ENCODE data around the gene SUFU.

Gene SUFU

DNA sequence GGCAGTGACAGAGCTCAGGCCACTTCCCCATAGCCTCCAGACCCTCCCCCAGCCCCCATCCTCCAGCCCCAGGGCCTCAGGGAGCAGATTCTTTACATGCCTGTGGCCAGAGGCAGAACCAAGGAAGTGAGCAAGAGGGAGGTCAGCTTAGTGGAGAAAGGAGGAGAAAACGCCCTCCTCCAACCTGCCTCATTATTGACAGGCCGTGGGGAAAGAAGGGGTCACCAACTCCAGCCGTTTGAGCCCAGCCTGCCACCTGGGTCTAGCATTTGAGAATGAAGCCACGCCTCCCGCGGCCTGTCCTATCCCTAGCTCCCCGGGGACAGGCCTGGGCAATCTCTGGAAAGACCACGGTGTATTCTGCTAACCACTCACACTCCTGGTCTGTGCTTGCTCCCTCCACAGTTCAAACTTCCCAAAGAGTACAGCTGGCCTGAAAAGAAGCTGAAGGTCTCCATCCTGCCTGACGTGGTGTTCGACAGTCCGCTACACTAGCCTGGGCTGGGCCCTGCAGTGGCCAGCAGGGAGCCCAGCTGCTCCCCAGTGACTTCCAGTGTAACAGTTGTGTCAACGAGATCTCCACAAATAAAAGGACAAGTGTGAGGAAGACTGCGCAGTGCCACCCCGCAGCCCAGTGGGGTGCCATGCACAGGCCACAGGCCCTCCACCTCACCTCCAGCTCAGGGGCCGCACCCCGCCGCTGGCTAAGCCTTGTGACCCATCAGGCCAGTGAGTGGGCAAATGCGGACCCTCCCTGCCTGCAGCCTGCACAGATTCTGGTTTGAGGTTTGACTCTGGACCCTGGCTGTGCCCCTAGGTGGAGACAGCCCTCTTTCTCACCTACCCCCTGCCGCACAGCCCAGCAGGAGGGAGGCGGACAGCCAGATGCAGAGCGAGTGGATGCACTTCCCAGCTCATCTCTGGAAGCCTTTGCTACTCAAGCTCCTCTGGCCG lies 126.2 kb downstream of the SUFU start:
- TF ChIP-seq, protein P1, sequence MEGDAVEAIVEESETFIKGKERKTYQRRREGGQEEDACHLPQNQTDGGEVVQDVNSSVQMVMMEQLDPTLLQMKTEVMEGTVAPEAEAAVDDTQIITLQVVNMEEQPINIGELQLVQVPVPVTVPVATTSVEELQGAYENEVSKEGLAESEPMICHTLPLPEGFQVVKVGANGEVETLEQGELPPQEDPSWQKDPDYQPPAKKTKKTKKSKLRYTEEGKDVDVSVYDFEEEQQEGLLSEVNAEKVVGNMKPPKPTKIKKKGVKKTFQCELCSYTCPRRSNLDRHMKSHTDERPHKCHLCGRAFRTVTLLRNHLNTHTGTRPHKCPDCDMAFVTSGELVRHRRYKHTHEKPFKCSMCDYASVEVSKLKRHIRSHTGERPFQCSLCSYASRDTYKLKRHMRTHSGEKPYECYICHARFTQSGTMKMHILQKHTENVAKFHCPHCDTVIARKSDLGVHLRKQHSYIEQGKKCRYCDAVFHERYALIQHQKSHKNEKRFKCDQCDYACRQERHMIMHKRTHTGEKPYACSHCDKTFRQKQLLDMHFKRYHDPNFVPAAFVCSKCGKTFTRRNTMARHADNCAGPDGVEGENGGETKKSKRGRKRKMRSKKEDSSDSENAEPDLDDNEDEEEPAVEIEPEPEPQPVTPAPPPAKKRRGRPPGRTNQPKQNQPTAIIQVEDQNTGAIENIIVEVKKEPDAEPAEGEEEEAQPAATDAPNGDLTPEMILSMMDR (IDR thresholded peaks at IDR 0.05; ENCODE audit: borderline replicate concordance, insufficient read depth, low read depth, low read length) = no peak
- H3K4me3 ChIP-seq (ENCODE audit: low read depth, low read length) = no peak overlapping the region

DNA sequence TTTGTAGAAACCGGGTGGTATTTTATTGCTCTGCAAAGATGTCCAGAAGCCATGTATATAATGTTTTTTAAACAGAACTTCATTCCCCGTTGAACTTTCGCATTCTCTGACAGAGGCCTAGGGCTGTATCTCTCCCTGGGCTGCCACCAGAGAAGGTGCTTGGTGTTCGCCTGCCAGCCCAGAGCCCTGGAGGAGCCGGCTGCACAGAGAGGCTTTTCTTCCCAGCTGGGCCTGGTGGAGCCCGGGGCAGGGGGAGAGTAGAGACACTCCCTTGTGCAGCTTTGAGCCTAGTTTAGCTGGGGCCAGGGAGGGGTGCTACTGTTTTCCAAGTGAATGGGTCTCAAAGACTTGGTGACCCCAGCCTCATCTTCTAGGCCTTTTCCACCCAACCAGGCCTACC lies 126.9 kb downstream of the SUFU start:
- TF ChIP-seq, protein P1 (IDR thresholded peaks at IDR 0.05; ENCODE audit: borderline replicate concordance, insufficient read depth, low read depth, low read length) = no peak
- H3K4me3 ChIP-seq (ENCODE audit: low read depth, low read length) = no peak overlapping the region

DNA sequence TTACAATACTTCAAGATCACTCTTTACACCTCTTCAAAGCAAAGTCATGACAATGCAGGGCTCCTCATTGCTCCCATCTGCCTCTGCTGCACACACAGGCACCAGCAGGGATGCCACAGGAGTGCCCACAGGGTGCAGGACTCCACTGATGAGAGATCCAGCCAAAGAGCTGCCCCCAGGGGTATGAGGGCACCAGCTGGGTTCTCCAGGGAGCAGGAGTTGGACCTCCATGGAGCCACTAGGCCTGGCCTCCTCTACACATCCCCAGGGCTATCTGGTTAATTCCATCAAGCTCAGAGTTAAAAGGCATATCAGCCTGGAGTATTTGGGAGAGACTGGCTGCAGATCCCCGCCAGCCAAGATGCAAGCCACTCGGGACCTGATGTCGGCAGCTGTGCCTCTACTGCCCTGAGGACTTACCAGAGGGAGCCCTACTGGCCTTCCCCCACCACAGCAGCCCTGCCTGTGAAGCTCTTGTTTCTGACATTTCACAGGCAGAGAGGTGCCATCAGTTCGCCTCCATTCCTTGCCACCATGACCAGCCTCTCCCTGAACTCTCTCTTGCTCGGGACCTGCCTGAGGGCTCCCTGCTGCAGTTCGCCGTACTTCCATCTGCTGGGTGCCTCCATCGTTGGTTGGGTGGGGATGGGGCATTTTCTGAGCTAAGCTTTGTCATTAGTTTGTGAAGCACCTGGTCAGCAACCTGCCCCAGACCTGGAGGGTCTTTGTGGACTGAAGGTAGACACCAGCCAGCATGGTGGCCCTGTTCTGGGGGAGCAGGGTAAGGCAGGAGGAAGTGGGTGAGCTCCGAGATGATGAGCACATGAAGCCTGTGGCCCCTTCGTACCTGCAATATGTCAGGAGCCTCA lies 128.0 kb downstream of the SUFU start:
- TF ChIP-seq, protein P1 (IDR thresholded peaks at IDR 0.05; ENCODE audit: borderline replicate concordance, insufficient read depth, low read depth, low read length) = no peak
- H3K4me3 ChIP-seq (ENCODE audit: low read depth, low read length) = no peak overlapping the region

DNA sequence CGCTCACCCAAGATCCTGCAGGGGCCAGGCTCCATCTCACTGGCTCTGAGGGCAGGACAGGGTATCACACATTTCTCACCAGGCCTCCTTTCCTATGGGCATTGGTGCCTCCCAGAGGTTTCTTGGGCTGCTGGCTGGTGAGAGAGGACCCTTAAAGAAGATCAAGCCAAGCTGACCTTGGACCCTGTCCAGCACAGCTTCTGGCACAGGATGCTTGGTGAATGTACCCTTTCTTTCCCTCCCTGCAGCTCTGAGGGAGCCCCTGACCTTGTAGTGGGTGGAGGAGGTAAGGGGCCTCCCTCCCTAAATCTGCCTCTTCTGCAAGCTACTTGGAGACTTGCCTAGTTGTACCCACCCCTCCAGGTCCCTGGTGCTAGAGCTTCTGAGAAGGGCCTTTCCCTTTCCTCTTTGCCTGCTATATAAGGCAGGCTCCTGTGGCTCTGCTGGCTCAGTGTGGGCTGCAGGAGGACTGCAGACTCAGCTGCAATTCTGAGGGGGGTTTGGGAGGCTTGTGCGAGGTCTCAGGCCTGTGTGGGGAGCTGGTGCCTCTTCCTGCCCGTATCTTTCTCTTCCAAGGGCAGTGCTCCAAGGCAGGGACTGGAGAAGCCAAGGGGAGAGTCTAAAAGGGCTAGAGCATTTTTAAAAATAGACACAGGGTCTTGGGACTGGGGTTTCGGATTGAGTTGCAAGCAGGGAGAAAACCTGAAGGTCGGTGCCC lies 128.8 kb downstream of the SUFU start:
- no peak overlapping the region for H3K4me3 ChIP-seq (ENCODE audit: low read depth, low read length)
- TF ChIP-seq, protein P1 (IDR thresholded peaks at IDR 0.05; ENCODE audit: borderline replicate concordance, insufficient read depth, low read depth, low read length) = no peak

DNA sequence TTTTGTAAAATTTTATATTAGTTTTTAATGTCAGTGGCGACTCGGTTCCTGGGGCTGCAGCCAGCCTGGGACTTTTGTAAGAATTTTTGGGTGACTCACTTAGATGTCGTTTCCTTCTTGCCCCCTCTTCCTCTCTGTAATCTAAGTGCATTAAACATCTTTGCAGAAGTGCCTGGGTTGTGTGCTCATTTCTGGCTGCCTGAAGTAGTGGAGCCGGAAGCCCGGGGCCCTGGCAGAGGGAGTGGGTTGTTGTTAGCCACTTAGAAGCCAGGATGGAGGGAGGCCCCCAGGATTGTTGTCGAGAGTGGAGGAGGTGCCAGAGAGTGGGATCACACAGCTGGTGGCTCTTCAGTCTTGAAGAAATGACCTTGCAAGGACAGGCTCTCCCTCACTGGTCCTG lies 129.5 kb downstream of the SUFU start:
- TF ChIP-seq, protein P1 (IDR thresholded peaks at IDR 0.05; ENCODE audit: borderline replicate concordance, insufficient read depth, low read depth, low read length) = no peak
- no peak overlapping the region for H3K4me3 ChIP-seq (ENCODE audit: low read depth, low read length)

DNA sequence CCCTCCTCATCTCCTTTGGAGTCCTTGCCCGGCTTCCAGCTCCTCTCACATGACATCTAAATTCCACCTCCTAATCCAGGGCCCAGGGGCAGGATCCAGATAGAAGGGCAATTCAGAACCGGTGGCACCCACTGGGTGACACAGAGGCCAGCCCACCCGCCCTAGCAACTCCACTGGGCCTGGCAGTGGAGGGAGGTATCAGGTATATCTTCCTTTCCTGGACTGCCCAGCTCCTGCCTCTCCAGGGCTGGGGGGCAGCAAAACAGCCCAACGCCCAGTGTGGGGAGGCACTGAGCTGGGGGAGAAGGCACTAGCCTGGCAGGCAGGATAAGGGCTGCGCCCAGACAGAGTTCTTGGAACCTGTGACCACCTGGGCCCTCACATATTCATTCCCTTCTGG lies 130.1 kb downstream of the SUFU start:
- no peak overlapping the region for H3K4me3 ChIP-seq (ENCODE audit: low read depth, low read length)
- TF ChIP-seq, protein P1 (IDR thresholded peaks at IDR 0.05; ENCODE audit: borderline replicate concordance, insufficient read depth, low read depth, low read length) = no peak
